GM18526 (cell line): ENCODE results near the gene THUMPD3.

ENCODE experiments used
- POLR2A ChIP-seq: IDR thresholded peaks from 3 replicates; pipeline ENCODE4 v1.6.1; 2011; ENCODE audit not compliant: insufficient read length; ENCODE audit errors: extremely low read depth

THUMPD3 gene

GRCh38 chr3:9401986-9402385 is 39.1 kb downstream of the THUMPD3 start:
- no peak for TF ChIP-seq POLR2A

GRCh38 chr3:9402410-9403228 is 39.8 kb downstream of the THUMPD3 start:
- no peak for TF ChIP-seq POLR2A

DNA sequence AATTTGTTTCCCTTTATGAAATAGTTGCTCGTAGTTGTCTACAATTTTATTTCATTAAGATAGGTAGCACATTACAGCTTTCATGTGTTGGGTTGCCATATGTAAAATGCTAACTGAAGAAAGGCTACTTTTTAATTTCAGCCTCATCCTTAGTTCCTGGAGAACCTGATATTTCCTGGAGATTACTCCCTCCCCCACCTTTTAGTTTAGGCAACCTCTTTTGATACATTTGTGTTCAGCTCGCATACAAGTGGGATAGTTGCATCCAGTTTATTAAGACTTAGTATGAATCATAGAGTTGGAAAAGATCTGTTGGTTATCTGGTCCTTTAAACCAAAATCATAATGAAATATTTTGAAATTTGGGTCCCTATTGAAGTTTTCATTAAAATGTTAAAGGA is 40.6 kb downstream of the THUMPD3 start:
- TF ChIP-seq POLR2A, result no peak

DNA sequence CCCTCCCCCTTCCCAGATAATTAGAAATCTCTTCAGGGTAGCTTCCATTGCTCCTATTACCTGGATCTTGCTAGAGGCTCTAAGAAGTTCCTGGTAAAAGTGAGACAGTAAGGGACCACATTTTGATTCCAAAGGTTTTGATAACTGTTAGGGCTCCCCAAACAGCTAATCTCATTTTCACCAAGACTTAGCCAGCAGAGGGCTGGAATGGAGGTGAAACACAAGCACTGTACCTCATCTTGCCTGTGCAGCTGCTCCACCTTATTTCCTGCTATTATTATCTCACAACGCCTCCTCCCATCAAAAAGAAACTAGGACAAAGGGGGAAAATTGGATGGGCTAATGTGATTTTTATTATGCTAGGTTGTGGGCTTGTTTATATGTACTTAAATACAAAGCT is 41.8 kb downstream of the THUMPD3 start:
- TF ChIP-seq POLR2A, result no peak

- no peak for TF ChIP-seq POLR2A
Measured at GRCh38 chr3:9405756-9406155, 42.9 kb downstream of the THUMPD3 start.

- no peak for TF ChIP-seq POLR2A
Measured at GRCh38 chr3:9406856-9407626, 44.2 kb downstream of the THUMPD3 start.

DNA sequence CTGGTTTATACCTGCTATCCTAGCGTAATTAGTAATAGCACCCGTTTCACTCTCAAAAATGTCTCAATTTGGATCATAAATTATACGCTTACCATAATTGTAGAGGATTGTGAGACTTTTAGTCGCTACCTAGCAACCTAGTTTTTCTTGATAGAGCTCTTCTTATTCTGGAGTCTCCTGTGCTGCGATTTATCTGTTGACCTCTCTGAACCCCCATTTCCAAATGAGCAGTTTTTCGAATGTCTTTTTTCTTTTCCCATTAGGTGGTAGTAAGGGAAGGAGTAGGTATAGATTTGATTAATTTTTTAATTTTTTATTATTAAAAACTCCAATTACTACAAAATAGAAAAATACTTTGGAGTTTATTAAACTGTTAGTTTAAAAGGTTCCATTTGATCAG is 45.2 kb downstream of the THUMPD3 start:
- TF ChIP-seq POLR2A, result no peak

GRCh38 chr3:9408546-9408945 is 45.7 kb downstream of the THUMPD3 start:
- TF ChIP-seq POLR2A, result no peak

- no peak for TF ChIP-seq POLR2A
Measured at GRCh38 chr3:9409981-9410854, 47.4 kb downstream of the THUMPD3 start.

GRCh38 chr3:9411302-9411701 is 48.4 kb downstream of the THUMPD3 start:
- no peak for TF ChIP-seq POLR2A

- TF ChIP-seq POLR2A, result no peak
Measured at GRCh38 chr3:9412293-9412692, 49.4 kb downstream of the THUMPD3 start.

DNA sequence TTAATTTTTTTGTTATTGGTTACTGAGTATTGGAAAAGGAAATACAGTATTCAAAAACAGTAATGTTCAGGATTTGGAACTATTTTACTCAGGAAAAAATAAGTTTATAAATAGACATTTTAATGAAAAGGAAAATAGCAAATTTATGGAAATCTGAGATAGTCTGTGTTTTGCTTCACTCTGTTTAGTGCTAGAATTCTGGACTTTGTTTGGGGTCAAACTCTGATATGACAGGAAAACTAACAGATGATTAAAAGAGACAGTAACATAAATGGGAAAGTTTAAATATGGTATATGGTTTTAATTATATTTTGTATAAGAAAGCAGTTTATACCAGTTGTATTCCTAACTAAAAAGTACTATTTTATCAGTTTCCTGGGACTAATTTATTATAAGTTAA is 52.0 kb downstream of the THUMPD3 start:
- TF ChIP-seq POLR2A, result no peak

DNA sequence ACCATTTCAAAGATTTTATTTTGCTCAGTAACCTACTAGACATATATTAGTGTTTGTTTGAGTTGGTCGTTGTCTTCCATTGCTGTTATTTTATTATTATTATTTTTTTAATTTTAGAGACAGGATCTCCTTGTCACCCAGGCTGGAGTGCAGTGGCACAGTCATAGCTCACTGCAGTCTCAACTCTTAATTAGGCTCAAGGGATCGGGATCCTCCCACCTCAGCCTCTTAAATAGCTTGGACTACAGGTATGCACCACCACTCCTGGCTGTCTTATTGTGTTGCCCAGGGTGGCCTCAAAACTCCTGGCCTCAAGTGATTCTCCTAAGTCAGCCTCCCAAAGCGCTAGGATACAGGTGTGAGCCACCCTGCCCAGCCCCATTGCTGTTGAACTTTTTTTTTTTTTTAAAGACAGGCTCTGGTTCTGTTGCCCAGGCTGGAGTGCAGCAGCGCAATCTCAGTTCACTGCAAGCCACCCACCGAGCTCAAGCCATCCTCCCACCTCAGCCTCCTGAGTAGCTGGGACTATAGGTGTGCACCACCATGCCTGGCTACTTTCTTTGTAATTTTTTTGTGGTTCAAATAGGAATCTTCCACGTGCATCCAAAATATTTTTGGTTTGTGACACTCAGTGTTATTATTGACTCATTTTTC is 52.8 kb downstream of the THUMPD3 start:
- TF ChIP-seq POLR2A, result no peak

GRCh38 chr3:9416139-9416780 is 53.4 kb downstream of the THUMPD3 start:
- TF ChIP-seq POLR2A, result no peak
